COLO829 (cell line): ENCODE results near the gene ZNF205.
"Not testable (repeated sequence)": the region's sequence is repeated elsewhere in the genome, so short reads cannot be mapped to it uniquely, and the experiment has no call there.

ENCODE experiments used
- DNase-seq: peaks from one replicate; pipeline ENCODE4 v3.0.0; 2012; ENCODE audit warnings: low spot score

The ZNF205 gene

DNA sequence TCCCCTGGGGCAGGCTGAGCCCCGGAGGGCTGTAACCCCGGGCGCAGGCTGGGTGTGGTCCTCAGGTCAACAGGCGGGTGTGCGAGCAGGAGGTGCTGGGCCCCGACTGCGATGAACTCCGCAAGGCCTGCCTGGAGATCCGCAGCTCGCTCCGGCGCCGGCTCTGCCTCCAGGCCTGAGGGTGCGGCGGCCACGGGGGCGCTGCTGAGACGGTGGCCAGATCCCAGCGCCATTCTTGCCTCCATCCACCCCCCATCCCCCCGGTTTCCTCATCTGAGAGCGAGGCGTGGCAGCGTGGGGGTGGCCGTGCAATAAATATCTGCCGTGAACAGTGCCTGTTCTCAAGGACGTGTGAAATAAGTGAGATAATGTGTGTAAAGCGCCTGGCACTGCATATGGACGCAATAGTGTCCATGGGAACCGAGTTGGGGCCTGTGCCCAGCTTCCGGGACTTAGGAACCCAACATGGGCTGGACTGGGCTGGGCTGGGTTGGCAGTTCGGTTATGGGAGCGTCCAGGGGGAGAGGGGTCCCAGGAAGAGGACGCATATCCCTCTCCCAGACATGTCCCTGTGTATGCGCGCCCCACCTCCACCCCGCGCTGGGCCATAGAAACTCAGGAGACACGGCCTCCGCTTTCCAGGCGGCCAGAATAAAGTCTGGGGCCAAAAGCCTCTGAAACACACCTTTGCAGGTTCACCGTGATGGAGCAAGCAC lies 37.4 kb downstream of the ZNF205 start:
- DNase-seq: no peak

DNA sequence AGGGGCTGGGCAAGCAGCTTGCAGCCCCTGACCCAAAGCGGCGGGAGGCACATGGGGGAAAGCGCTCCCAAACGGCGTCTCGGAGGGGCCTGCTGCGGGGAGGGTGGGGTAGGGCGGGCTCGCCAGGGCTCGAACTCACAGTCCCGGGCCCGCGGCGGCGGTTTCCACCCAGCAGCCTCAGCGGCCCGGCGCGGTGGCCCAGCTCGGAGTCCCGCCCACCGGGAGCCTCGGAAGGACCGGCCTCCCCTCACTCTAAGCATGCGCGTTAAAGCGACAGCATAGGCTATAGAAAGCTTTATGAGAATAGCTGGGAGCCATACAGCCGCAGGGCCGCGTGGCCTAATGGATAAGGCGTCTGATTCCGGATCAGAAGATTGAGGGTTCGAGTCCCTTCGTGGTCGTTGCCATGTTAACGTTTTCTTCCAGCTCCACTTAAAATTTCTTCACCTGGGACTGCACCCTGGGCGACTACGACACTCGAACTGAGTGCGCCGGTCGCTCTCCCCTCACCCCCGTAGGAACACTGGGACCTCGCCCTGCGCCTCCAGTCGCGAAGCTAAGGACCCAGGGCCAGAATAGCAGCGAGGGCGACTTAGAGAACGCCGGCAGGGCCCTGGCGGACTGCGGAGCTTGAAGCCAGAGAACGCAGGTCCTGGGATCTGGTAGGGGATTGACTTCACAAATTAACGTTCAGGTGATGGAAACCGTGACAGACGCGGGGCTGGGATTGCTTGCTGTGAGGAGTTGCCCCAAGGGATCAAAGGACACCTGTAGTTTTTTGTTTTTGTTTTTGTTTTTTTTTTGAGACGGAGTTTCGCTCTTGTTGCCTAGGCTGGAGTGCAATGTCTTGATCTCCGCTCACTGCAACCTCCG lies 38.2 kb downstream of the ZNF205 start:
- peak; percentile 93 for DNase-seq

DNA sequence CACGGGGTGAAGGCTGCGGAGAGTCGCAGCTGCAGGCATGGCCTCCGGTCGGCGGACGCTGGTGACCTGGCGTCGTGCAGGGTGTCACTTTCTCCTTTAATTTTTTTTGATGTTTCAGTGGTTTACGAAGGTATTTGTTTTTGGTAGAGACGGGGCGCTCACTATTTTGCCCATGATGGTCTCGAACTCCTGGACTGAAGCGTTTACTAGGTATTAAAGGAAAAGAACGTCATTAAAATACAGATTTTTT lies 39.6 kb downstream of the ZNF205 start:
- no peak for DNase-seq

DNA sequence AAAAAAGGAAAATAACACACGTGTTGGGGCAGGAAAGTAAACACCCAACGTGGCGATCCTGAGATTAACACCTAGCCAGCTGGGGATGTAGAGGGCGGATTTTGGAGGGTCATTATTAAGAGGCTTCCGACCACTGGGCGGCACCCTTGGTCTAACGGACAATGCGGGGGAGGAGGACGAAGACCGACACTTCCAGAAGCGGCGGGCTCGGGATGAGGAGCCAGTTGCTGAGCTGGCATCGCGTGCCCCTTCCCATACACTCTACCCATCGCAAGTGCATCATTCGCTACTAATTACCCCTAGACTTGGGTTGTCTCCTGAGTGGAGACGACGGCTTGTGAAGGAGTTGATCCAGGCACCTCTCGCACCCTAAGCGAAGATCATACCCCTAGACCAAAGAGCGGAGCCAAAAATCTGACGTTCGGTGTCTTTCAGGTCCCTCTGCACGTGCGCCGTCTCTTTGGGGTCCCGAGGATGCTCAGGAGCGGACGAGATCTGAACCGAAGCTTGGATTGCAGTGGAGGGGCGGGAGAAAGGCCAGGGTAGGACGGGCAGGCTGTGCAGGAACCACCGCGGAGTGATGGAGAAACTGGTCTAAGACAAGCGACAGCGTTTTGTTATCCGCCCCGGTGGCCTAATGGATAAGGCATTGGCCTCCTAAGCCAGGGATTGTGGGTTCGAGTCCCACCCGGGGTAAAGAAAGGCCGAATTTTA lies 40.0 kb downstream of the ZNF205 start:
- peak; percentile 83 for DNase-seq

DNA sequence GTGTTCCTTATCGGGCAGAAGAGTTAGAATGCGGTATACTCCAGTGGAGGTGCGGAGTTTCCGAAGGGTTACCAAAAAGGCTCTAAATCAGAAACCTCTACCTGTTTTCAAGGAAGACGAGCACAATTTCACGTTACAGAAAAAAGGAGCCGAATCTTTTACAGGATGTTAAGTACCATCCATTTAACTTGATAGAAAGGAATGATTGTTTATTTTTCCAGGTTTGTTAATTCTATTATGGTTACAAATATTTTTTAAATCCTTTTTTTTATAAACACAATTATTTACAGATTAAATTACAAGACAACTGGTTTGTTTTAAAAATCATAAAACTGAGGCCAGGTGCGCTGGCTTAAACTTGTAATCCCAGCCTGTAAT lies 40.6 kb downstream of the ZNF205 start:
- no peak for DNase-seq

DNA sequence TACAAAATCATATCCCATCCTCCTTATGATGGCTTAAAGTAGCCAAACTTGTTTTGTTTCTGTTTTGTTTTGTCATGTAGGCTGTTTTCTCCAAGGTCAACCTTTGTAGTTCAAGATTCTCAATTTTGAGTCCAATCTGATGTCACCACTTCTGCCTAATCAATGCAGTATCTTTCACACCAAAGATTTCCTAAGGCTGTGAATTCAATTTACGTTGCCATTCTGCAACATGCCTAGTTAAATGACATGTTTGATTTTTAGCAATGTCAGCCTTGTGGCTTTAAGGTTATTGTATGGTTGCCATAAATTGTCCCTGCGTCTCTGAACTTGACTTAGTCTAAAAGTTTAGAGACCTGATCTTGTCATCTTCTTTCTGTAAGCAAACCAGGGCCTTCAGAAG lies 42.8 kb downstream of the ZNF205 start:
- no peak for DNase-seq

DNA sequence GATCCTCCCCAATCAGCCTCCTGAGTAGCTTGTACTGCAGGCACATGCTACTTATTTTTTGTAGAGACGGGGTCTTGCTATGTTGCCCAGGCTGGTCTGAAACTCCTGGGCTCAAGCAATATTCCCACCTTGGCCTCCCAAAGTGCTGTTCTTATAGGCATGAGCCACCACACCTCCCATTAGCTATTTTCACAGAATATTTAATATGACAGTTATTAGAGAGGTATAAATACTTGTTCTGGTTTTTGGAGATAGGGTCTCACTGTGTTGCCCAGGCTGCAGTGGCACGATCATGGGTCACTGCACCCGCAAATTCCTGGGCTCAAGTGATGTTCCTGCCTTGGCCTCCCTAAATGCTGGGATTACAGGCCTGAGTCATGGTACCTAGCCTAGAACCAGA lies 43.6 kb downstream of the ZNF205 start:
- no peak for DNase-seq

DNA sequence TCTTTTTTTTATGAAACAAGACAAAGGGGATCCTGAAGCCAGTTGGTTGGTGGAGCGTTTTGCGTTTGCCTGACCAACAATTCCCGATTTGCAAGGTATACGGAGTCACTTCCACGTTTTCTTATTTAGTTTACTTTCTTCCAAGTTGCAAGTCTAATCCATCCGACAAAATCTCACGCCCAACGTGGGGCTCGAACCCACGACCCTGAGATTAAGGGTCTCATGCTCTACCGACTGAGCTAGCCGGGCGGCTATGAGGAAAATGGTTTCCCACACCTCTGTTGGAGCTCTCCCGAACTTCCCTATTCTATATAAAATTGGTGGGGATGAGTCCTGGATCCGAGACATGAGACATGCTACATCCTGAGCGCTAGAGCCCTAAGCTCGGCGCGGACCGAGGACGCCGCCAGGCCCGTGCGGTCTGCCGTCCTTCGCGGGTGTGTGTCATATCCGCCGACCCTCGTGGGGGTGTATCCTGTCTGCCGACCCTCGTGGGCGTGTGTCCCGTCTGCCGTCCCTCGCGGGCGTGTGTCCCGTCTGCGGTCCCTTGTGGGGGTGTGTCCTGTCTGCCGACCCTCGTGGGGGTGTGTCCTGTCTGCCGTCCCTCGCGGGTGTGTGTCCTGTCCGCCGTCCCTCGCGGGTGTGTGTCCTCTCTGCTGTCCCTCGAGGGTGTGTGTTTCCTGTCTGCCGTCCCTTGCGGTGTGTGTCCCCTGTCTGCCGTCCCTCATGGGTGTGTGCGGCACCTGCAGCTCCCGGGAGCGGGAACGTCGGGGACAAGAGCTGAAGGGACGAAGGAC lies 45.0 kb downstream of the ZNF205 start:
- DNase-seq: peak; percentile 89

DNA sequence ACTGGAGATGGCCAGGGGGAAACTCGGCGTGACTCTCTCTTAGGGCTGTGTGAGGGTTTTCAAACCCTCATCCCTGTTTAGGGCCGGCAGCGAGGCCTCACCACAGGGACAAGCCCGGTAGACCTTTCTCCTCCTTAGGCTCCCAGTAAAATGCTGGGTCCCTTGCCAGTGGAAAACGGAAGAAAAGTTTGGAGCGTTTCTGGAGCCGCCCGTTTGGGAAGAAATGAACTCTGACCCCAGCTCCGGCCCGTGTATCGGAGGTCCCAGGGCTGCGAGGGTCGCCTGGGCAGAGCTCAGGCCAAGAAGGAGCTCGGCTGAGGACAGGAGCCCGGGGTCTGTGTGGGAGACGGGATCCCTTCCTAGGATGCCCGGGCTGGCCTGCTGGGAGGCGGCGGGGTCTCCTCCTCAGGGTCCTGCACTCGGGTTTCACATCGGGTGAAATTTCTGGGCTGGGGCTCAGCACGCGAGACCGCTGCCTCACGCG lies 45.7 kb downstream of the ZNF205 start:
- DNase-seq: no peak

DNA sequence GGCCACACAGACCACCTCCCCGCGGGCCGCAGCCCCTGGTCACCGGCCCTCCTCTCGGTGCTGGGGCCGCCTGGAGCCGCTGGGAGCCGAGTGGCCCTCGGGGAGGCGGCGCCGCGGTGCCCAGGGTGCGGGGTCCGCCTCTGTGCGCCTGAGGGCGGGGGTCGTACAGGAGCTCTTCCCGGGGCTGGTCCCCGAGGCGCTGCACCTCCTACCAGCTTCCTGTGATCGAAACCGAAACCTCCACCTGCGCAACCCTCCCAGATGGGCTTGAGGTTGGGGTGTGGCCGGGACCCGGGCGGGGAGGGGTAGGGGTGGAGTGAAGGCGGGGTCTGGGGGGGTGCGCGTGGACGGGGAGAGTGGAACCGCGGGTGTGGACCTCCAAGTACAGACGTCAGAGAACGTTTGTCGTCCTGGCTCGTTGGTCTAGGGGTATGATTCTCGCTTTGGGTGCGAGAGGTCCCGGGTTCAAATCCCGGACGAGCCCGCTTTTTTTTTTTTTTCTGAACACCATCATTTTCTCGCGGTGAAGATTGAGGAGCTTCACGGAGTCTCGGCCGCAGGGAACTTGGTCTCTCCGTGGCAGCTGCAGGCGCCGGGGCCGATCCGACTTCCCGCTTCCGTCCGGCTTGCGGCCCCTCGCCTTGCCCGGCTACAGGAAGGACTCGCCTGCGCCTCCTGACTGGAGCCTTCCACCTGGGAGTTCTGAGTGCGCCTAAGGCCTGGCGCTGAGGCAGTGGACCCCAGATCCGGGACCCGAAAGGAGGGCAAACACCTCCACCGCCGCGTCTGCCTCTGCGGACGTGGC lies 46.3 kb downstream of the ZNF205 start:
- DNase-seq: peak; percentile 91

DNA sequence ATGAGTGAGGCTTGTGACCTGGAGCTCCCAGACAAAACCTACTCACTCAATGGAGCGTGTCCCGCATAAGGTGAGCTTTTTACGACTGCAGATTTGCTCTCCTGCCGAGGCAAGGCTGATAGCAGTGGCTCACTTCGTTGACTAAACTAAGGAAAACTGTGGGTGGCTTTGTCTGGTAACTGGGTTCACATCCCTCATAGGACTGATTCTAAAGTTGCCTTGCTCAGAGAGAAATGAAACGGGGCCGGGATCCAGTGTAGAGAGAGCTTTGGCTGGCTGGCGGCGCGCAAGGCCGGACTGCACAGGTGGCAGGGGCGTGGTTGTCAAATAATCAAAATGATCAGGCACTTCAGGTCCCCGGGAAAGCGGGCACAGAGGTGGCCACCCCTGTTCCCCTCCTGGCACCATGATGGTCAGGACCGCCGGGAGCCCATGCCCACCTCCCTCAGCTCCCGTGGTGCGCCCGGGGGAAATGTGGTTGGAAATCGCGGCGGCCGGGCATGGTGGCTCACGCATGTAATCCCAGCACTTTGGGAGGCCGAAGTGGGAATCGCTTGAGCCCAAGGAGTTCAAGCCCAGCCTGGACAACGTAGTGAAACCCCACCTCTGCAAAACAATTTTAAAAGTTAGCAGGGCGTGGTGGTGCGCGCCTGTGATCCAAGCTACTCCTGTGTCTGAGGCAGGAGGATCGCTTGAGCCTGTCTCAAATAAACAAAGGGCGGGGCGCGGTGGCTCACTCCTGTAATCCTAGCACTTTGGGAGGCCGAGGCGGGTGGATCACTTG lies 49.0 kb downstream of the ZNF205 start:
- DNase-seq: no peak

DNA sequence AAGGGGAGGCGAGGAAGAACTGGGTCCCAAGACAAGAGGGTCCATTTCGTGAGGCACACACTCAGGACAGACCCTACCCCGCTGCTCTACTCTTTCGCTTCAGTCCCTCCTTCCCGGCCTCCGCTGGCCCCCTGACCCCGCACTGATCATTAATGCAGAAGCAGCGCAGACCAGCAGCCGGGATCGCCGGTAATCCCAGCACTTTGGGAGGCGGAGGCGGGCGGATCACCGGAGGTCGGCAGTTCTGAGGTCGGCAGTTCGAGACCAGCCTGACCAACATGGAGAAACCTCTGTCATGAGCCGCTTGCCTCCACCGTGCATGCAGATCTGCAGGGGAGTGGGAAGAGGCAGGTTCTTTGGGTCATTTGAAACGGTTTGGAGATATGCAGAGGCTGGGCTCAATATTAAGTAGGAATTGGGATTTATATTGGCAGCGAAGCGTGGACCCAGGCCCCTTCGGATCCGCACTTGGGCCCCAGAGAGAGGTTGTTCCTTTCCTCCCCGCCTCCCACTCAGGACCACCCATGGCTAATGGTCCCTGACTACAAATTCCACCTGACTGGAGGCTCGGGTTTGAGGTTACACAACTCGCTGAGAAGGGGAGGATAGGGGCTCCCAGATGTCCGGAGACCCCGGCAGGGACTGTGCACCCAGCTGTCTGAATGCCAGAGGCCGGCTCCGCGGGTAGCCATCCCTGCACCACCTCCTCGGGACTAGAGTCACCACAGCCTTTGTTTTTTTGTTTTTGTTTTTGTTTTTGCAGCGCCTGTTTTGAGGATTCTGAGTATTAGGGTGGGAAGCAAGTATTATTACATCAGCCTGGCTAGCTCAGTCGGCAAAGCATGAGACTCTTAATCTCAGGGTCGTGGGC lies 52.0 kb downstream of the ZNF205 start:
- no peak for DNase-seq

DNA sequence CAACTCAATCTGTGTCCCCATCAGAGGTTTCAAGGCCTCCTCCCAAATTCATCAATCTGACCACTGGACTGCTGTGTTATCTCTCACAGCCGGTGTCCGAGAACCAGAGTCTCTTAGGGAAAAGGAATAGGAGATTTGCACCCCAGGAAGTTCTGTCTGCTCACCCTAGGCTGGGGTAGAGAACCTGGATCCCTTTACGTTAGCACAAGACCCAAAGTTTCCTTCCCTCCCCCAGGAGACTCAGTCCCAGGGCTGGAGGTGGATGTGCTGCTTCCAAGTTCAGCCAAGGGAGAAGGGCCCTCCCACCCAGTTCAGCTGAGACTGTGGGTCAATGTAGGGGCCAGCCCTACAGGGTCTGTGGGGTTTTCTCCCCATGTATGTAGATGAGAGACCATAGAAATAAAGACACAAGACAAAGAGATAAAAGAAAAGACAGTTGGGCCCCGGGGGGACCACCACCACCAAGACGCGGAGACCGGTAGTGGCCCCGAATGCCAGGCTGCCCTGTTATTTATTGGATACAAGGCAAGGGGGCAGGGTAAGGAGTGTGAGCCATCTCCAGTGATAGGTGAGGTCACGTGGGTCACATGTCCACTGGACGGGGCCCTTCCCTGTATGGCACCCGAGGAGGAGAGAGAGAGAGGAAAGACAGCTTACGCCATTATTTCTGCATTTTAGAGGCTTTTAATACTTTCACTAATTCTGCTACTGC lies 52.9 kb downstream of the ZNF205 start:
- no peak for DNase-seq

DNA sequence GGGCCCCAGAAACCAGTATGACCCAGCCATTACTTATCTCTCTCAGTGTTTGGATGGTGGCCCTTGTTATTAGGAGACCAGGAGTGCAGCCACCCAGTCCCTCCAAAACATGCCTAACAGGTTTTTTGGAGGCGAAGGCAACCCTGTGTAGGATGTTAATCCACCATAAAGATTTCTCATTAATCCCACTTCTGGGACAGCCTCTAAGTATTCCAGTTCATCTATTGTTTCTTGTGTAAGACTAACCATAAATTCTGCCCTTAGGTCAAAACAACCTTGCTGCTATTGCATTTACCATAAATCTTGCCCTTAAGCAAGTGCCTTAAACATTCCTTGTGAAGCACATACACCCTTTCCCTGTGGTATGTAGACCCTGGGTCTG lies 54.1 kb downstream of the ZNF205 start:
- no peak for DNase-seq

DNA sequence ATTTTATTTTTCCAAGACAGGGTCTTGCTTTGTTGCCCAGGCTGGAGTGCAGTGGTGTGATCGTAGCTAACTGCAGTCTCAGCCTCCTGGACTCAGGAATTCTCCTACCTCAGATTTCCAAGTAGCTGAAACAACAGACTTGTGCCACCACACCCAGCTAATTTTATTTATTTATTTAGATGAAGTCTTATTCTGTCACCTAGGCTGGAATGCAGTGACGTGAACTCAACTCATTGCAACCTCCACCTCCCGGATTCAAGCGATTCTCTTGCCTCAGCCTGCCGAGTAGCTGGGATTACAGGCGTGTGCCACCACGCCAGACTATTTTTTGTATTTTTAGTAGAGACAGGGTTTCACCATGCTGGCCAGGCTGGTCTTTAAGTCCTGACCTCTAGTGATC lies 56.3 kb downstream of the ZNF205 start:
- DNase-seq: not testable (repeated sequence)
